HL-60/S4 treated with phorbol 12-myristate 13-acetate at 8.2 ng/mL for 4 days and 3 days (cell line): ENCODE results near the gene DOCK9.
"Not testable (repeated sequence)": the region's sequence is repeated elsewhere in the genome, so short reads cannot be mapped to it uniquely, and the experiment has no call there.

Experiments used
- in situ Hi-C: fragments of 300-500 bp; cut with MboI; formaldehyde crosslinking; loops from 2 replicates; pipeline ENCODE4 v1.15.0; 2022; ENCODE audit warnings: low sequenced_read_pairs

The DOCK9 gene

GRCh38 chr13:98919566-98919965 is 58.3 kb downstream of the DOCK9 start:
- in situ Hi-C loops: no loop called here

- in situ Hi-C loops: no loop called here
Measured at GRCh38 chr13:98918771-98919170, 59.1 kb downstream of the DOCK9 start.

- in situ Hi-C loops: no loop called here
Measured at GRCh38 chr13:98917116-98917515, 60.7 kb downstream of the DOCK9 start.

- in situ Hi-C loops: no loop called here
Measured at GRCh38 chr13:98916403-98916802, 61.5 kb downstream of the DOCK9 start.

GRCh38 chr13:98915981-98916380 is 61.9 kb downstream of the DOCK9 start:
- in situ Hi-C loops: no loop called here

GRCh38 chr13:98915563-98915962 is 62.3 kb downstream of the DOCK9 start:
- in situ Hi-C loops: no loop called here

GRCh38 chr13:98913741-98914140 is 64.1 kb downstream of the DOCK9 start:
- in situ Hi-C loops: no loop called here

GRCh38 chr13:98912846-98913245 is 65.0 kb downstream of the DOCK9 start:
- in situ Hi-C loops: no loop called here

GRCh38 chr13:98910501-98910951 is 67.3 kb downstream of the DOCK9 start:
- in situ Hi-C loops: no loop called here

GRCh38 chr13:98909016-98909415 is 68.8 kb downstream of the DOCK9 start:
- in situ Hi-C loops: no loop called here

GRCh38 chr13:98906746-98907502 is 70.9 kb downstream of the DOCK9 start:
- in situ Hi-C loops: no loop called here

- in situ Hi-C loops: no loop called here
Measured at GRCh38 chr13:98905199-98905598, 72.7 kb downstream of the DOCK9 start.

GRCh38 chr13:98900442-98900841 is 77.4 kb downstream of the DOCK9 start:
- in situ Hi-C loops: no loop called here

GRCh38 chr13:98897706-98898105 is 80.2 kb downstream of the DOCK9 start:
- in situ Hi-C loops: no loop called here

- in situ Hi-C loops: no loop called here
Measured at GRCh38 chr13:98896868-98897144, 81.1 kb downstream of the DOCK9 start.

- in situ Hi-C loops: no loop called here
Measured at GRCh38 chr13:98896083-98896867, 81.6 kb downstream of the DOCK9 start.

- in situ Hi-C loops: not testable (repeated sequence)
Measured at GRCh38 chr13:98894814-98895213, 83.0 kb downstream of the DOCK9 start.

- in situ Hi-C loops: no loop called here
Measured at GRCh38 chr13:98893371-98893770, 84.5 kb downstream of the DOCK9 start.

- in situ Hi-C loops: no loop called here
Measured at GRCh38 chr13:98892821-98893220, 85.0 kb downstream of the DOCK9 start.

GRCh38 chr13:98892077-98892476 is 85.8 kb downstream of the DOCK9 start:
- in situ Hi-C loops: no loop called here

- in situ Hi-C loops: no loop called here
Measured at GRCh38 chr13:98890925-98891324, 86.9 kb downstream of the DOCK9 start.

GRCh38 chr13:98890186-98890585 is 87.7 kb downstream of the DOCK9 start:
- in situ Hi-C loops: no loop called here
